HG02884 (cell line): ENCODE measurements around the gene NUDT9.
"Not testable (repeated sequence)": the region's sequence is repeated elsewhere in the genome, so short reads cannot be mapped to it uniquely, and the experiment has no call there.

Experiments used
- ATAC-seq: cut with Tn5 transposase; IDR thresholded peaks from one replicate; pipeline ENCODE4 v1.9.1; 2021; ENCODE audit warnings: mild to moderate bottlenecking, moderate library complexity; ENCODE audit not compliant: unreplicated experiment

The NUDT9 gene

GRCh38 chr4:87451537-87451936 lies 29.2 kb downstream of the NUDT9 start:
- no peak for ATAC-seq

GRCh38 chr4:87458913-87459312 lies 36.5 kb downstream of the NUDT9 start:
- no peak for ATAC-seq

- ATAC-seq, result no peak
Measured at GRCh38 chr4:87461281-87461700, 38.9 kb downstream of the NUDT9 start.

GRCh38 chr4:87462102-87462501 lies 39.7 kb downstream of the NUDT9 start:
- no peak for ATAC-seq

- no peak for ATAC-seq
Measured at GRCh38 chr4:87465739-87466366, 43.5 kb downstream of the NUDT9 start.

GRCh38 chr4:87469390-87469789 lies 47.0 kb downstream of the NUDT9 start:
- ATAC-seq, result no peak

GRCh38 chr4:87476934-87477333 lies 54.6 kb downstream of the NUDT9 start:
- ATAC-seq, result no peak

GRCh38 chr4:87478732-87479250 lies 56.4 kb downstream of the NUDT9 start:
- no peak for ATAC-seq

GRCh38 chr4:87481377-87481776 lies 59.0 kb downstream of the NUDT9 start:
- no peak for ATAC-seq

GRCh38 chr4:87483247-87483646 lies 60.9 kb downstream of the NUDT9 start:
- ATAC-seq, result not testable (repeated sequence)

GRCh38 chr4:87488666-87489065 lies 66.3 kb downstream of the NUDT9 start:
- ATAC-seq, result not testable (repeated sequence)

GRCh38 chr4:87489678-87490077 lies 67.3 kb downstream of the NUDT9 start:
- ATAC-seq, result no peak

- no peak for ATAC-seq
Measured at GRCh38 chr4:87490664-87491369, 68.4 kb downstream of the NUDT9 start.

GRCh38 chr4:87491436-87491835 lies 69.1 kb downstream of the NUDT9 start:
- ATAC-seq, result no peak

- not testable (repeated sequence) for ATAC-seq
Measured at GRCh38 chr4:87491851-87492250, 69.5 kb downstream of the NUDT9 start.

GRCh38 chr4:87493115-87493514 lies 70.7 kb downstream of the NUDT9 start:
- ATAC-seq, result no peak

GRCh38 chr4:87497159-87497558 lies 74.8 kb downstream of the NUDT9 start:
- no peak for ATAC-seq

- no peak for ATAC-seq
Measured at GRCh38 chr4:87497578-87497977, 75.2 kb downstream of the NUDT9 start.

GRCh38 chr4:87498446-87498900 lies 76.1 kb downstream of the NUDT9 start:
- peak; percentile 37 for ATAC-seq

GRCh38 chr4:87499403-87500091 lies 77.2 kb downstream of the NUDT9 start:
- peak; percentile 86 for ATAC-seq

GRCh38 chr4:87500092-87500462 lies 77.7 kb downstream of the NUDT9 start:
- peak; percentile 59 for ATAC-seq
